GM12801 (cell line): ENCODE results near the gene SYNPO.

Experiments
- TF ChIP-seq, protein P1 (sequence below): IDR thresholded peaks from one replicate; pipeline ENCODE4 v1.5.1; 2011; ENCODE audit warnings: control low read depth; ENCODE audit not compliant: insufficient read length; ENCODE audit errors: extremely low read depth

SYNPO gene

DNA sequence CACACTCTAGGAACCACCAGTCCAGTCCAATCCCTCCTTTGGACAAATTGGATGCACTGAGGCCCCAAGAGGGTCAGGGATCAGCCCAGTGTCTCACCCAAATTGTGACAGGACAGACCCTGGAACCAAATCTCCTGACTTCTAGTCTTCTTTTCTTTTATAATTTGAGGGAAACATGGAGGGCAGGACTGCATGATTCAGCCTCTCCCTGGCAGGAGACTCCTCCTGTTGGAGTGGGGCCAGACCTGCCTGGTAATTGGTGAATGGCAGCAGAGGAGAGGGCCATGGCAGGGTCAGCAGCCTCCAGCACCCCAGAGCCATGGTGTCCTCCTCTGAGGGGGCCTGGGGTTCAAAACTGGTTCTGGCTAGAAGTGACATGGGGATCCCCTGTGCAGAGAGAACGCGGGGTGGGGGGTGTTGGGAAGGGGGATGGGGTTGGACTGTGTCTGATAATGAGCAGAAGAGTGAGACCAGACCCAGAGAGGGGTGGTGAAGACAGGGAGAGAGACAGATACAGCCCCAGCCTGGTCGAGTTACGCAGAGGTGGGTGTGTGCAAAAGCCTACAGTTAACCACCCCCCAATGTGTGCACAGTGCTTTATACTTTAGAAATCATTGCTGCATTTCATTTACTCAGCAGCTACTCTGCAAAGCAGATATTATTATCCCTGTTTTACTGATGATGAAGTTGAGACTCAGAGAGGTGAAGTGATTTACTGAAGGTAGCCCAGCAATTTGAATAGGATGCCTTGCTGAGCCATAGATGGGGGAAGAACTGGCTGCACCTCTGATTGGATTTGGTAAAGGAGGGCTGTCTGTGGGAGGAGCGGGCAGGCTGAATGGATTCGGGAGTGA, 3.8 kb upstream of the SYNPO start:
- TF ChIP-seq, protein P1, sequence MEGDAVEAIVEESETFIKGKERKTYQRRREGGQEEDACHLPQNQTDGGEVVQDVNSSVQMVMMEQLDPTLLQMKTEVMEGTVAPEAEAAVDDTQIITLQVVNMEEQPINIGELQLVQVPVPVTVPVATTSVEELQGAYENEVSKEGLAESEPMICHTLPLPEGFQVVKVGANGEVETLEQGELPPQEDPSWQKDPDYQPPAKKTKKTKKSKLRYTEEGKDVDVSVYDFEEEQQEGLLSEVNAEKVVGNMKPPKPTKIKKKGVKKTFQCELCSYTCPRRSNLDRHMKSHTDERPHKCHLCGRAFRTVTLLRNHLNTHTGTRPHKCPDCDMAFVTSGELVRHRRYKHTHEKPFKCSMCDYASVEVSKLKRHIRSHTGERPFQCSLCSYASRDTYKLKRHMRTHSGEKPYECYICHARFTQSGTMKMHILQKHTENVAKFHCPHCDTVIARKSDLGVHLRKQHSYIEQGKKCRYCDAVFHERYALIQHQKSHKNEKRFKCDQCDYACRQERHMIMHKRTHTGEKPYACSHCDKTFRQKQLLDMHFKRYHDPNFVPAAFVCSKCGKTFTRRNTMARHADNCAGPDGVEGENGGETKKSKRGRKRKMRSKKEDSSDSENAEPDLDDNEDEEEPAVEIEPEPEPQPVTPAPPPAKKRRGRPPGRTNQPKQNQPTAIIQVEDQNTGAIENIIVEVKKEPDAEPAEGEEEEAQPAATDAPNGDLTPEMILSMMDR = no peak

DNA sequence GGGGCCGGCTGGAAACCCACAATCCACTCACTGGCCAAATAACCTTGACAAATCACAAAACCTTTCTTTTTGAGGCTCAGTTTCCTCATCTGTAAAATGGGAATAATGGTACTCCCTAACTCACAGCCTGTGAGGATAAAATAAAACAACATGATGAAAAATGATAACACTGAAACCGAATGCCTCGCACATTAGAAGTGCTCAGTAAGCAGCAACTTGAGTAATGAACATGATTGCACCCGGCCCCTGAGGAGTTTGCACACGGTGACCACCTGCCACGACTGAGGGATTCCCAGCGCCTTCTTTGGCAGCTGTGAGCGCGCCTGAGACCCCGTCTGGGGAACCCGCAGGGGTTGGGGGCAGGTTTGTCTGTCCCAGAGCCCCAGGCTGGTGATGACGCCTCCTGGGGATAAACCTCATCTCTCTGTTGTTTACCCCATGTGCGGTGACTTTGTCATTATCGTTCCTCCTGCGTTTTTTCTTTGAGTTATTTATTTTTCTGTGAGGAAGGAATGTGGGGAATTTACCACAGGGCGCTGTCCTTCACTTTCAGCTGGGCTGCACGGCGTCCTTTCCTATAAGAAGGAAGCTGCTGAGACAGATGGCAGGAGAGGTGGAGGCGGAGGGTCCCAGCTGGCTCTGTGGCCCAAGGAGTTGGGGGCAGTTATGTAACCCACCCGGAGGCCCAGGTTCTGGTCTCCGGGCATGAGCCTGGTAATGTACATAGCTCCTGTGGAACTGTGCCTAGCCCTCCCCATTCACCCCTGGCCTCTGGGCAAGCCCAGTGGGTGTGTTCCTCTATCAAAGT, 3.0 kb upstream of the SYNPO start:
- TF ChIP-seq, protein P1 = no peak

DNA sequence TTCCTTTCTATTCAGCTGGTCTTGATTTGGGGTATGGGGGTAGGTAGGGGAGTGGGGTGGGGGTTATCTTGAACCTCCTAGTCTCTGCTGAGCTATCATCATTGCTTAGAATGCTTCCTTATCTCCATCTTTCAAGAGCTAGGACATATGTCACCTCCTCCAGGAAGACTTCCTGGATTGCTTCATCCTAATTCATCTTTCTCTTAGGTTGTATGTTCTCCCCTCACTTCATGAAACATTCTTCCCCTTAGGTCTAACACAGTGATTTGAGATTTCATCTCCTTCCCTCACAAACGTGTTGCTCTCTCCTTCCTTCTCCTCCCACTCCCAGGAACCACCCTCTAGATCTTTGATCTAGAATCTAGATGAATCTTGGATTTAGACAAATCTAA, 2.4 kb upstream of the SYNPO start:
- TF ChIP-seq, protein P1 = no peak

DNA sequence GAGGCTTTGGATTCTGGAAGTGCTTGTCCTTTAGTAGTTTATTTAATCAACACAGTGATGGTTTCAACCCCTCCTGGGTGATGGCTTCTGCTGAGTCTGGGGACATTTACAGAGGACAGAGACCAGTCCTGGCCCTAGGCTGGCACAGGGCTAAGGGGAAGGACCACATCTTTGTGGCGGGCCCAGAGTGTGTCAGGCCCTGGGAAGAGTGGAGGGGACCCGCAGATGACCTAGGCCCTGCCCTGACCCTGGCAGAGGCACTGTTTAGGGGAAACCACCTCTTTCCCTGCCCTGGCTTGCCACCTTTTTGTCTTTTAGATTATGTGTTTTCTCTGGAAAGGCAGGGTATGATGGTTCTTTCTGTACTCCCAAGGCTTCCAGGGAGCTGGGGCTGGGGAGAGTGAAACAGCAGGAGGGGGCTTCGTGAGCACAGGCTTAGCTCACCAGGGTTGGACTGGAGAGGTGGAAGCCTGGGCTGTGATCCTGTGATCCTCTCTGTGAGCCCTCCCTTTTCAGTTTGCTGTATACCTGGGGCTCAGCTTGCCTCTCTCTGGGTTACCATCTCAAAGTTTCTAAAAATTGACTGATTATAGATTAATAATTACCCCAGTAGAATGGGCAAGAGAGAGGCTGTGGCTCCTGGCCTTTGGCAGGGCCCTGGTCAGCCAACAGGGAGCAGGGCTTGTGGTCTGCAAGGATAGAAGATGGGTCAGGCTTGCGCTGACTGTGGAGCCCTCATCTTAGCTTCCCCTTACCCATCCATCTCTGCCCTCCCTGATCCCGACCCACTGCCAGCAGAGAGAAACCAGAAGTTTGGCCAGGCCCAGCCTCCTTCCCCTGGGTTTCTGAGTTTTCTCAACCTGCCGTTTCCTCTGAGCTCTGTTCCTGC, 1.7 kb upstream of the SYNPO start:
- TF ChIP-seq, protein P1 = no peak

DNA sequence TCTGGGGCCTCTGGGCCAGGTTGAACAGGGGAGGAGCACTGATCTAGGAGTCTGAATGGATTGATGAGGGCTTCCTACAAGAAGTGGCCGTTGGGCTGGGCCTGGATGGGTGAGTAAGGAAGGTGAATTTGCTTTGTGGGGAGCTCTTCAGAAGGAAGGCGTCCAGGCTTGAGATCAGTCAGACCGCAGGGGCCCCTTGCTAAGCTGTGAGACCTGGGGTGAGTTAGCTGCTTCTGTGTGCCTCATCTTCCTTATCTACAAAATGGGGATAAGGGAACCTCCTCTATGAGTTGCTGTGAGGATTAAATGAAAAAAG, 1.1 kb upstream of the SYNPO start:
- TF ChIP-seq, protein P1 = no peak

DNA sequence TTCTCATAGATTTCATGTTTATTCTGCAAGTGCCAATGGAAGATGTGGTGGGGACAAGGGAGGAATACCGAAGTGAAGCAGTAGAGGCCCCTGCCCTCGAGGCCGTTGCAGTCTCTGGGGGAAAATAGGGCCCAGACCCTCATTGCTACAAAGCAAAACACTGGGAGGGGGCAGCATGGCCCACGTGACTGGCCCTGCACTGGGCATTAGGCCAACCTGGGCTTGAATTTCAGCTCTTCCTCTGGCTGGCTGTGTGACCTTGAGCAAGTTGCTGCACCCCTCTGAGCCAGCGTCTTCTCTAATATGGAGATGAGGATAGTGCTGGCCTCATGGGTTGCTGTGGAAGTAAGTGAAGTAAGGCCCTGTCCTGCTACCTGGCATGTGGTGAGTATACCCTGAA, 709 bp upstream of the SYNPO start:
- TF ChIP-seq, protein P1 = no peak
